HG02588 (cell line): ENCODE data around the gene PPP1R7.
"Not testable (repeated sequence)": the region's sequence is repeated elsewhere in the genome, so short reads cannot be mapped to it uniquely, and the experiment has no call there.

Source experiments
- ATAC-seq: cut with Tn5 transposase; IDR thresholded peaks from one replicate; pipeline ENCODE4 v1.9.1; 2021; ENCODE audit warnings: mild to moderate bottlenecking, moderate library complexity; ENCODE audit not compliant: unreplicated experiment

Gene PPP1R7

GRCh38 chr2:241190291-241190981, 40.2 kb downstream of the PPP1R7 start:
- ATAC-seq = no peak

- no peak for ATAC-seq
These were observed 40.8 kb downstream of the PPP1R7 start for GRCh38 chr2:241191081-241191480.

- ATAC-seq = no peak
These were observed 43.0 kb downstream of the PPP1R7 start for GRCh38 chr2:241193271-241193670.

- no peak for ATAC-seq
These were observed 44.5 kb downstream of the PPP1R7 start for GRCh38 chr2:241194811-241195210.

- no peak for ATAC-seq
These were observed 45.4 kb downstream of the PPP1R7 start for GRCh38 chr2:241195506-241196130.

- ATAC-seq = not testable (repeated sequence)
These were observed 47.0 kb downstream of the PPP1R7 start for GRCh38 chr2:241197246-241197645.

- ATAC-seq = no peak
These were observed 47.7 kb downstream of the PPP1R7 start for GRCh38 chr2:241197947-241198346.

- no peak for ATAC-seq
These were observed 48.4 kb downstream of the PPP1R7 start for GRCh38 chr2:241198381-241199279.

GRCh38 chr2:241199286-241199685, 49.0 kb downstream of the PPP1R7 start:
- no peak for ATAC-seq

- ATAC-seq = no peak
These were observed 49.9 kb downstream of the PPP1R7 start for GRCh38 chr2:241199897-241200821.

- no peak for ATAC-seq
These were observed 50.6 kb downstream of the PPP1R7 start for GRCh38 chr2:241200822-241201395.

- no peak for ATAC-seq
These were observed 51.4 kb downstream of the PPP1R7 start for GRCh38 chr2:241201445-241202267.

- ATAC-seq = no peak
These were observed 52.0 kb downstream of the PPP1R7 start for GRCh38 chr2:241202268-241202585.

GRCh38 chr2:241202681-241203080, 52.4 kb downstream of the PPP1R7 start:
- ATAC-seq = no peak

- no peak for ATAC-seq
These were observed 53.1 kb downstream of the PPP1R7 start for GRCh38 chr2:241203218-241204009.

GRCh38 chr2:241204010-241204384, 53.7 kb downstream of the PPP1R7 start:
- ATAC-seq = no peak

- ATAC-seq = no peak
These were observed 54.2 kb downstream of the PPP1R7 start for GRCh38 chr2:241204490-241204889.

- ATAC-seq = no peak
These were observed 54.8 kb downstream of the PPP1R7 start for GRCh38 chr2:241205086-241205485.

- ATAC-seq = no peak
These were observed 56.9 kb downstream of the PPP1R7 start for GRCh38 chr2:241207151-241207550.
